ACHN (cell line): ENCODE results near the gene MCRIP1.

Experiments
- DNase-seq: peaks from one replicate; pipeline ENCODE4 v3.0.0-alpha.2; 2015
- in situ Hi-C: cut with HindIII; loops from 2 replicates; pipeline ENCODE4 v1.10.0; 2017; ENCODE audit warnings: low sequenced_read_pairs, low pct_ligation_motif_present, low pct_unique_long_range_greater_than_20kb

Gene MCRIP1

GRCh38 chr17:81833160-81833920 is at the start of gene MCRIP1:
Gene MCRIP1 (minus strand): TSS chr17:81833291. CDS start chr17:81824506, 8,785 bp downstream.
- peak; percentile 96 for DNase-seq
- in situ Hi-C loops: no loop called here

- DNase-seq: no peak
- in situ Hi-C loops: no loop called here
Observed at GRCh38 chr17:81879121-81879520, 46.0 kb upstream of the MCRIP1 start.

- DNase-seq: no peak
- in situ Hi-C loops: no loop called here
Observed at GRCh38 chr17:81878294-81878693, 45.2 kb upstream of the MCRIP1 start.

GRCh38 chr17:81877569-81877968 is 44.5 kb upstream of the MCRIP1 start:
- in situ Hi-C loops: no loop called here

GRCh38 chr17:81871387-81872230 is 38.5 kb upstream of the MCRIP1 start:
- DNase-seq: peak; percentile 90
- in situ Hi-C loops: no loop called here

More at GRCh38 chr17:81877569-81877968, 44.5 kb upstream of the MCRIP1 start:
- DNase-seq: no peak

GRCh38 chr17:81870981-81871386 is 37.9 kb upstream of the MCRIP1 start, which contains the start of gene ARHGDIA:
Gene ARHGDIA (minus strand): TSS chr17:81871337. CDS start chr17:81869930, 1,407 bp downstream.
- in situ Hi-C loops: no loop called here
- DNase-seq: no peak

GRCh38 chr17:81870131-81870980 is 37.3 kb upstream of the MCRIP1 start:
- in situ Hi-C loops: no loop called here
- peak; percentile 51 for DNase-seq

GRCh38 chr17:81869221-81870130 is 36.4 kb upstream of the MCRIP1 start:
- no peak for DNase-seq
- in situ Hi-C loops: no loop called here

GRCh38 chr17:81868674-81869220 is 35.7 kb upstream of the MCRIP1 start:
- peak; percentile 51 for DNase-seq

GRCh38 chr17:81867991-81868673 is 35.0 kb upstream of the MCRIP1 start:
- no peak for DNase-seq
- in situ Hi-C loops: no loop called here

More at GRCh38 chr17:81868674-81869220, 35.7 kb upstream of the MCRIP1 start:
- in situ Hi-C loops: no loop called here

- in situ Hi-C loops: no loop called here
Observed at GRCh38 chr17:81867170-81867990, 34.3 kb upstream of the MCRIP1 start.

GRCh38 chr17:81866440-81867169 is 33.5 kb upstream of the MCRIP1 start:
- in situ Hi-C loops: no loop called here
- DNase-seq: no peak

More at GRCh38 chr17:81867170-81867990, 34.3 kb upstream of the MCRIP1 start:
- no peak for DNase-seq

- no peak for DNase-seq
- in situ Hi-C loops: no loop called here
Observed at GRCh38 chr17:81865733-81866439, 32.8 kb upstream of the MCRIP1 start.

- in situ Hi-C loops: no loop called here
- DNase-seq: no peak
Observed at GRCh38 chr17:81865358-81865732, 32.3 kb upstream of the MCRIP1 start.
